GM19395 (cell line): ENCODE data around the gene SPATA21.
A peak's percentile ranks its signal among the peaks of the same experiment; 100 is the strongest.

ENCODE experiments used
- ATAC-seq: cut with Tn5 transposase; IDR thresholded peaks from one replicate; pipeline ENCODE4 v1.9.1; 2021; ENCODE audit warnings: mild to moderate bottlenecking, moderate library complexity; ENCODE audit not compliant: unreplicated experiment

Gene SPATA21

GRCh38 chr1:16351994-16352841, 85.0 kb downstream of the SPATA21 start, which contains the start of gene FBXO42:
FBXO42 (minus strand) TSS chr1:16352480; CDS start chr1:16315418, 37,062 bp downstream.
- ATAC-seq, result peak; percentile 85

DNA sequence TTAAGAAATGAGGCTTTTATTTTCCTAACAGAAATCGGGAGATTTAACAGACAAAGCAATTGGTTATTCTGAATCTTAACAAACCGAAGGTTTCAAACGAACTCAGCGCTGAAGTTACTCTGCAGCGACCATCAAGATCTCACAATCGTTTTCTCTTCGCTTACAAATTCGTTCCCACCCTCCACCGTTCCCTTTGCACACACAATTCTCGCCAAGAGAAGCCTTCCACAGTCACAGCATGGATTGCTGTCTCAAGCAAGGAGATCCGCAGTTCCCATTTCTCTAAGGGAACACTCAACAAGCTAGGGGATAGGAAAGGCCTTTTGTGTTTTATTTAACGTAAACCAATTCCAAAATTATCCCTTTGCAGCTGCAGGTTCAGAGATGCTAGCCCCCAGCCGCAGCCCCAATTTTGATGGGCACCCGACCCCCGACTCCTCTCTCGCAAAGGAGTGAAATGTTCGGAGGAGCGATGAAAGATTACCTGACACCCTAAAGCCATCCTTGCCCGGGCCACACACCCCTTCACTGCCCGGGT, 85.7 kb downstream of the SPATA21 start:
- ATAC-seq, result no peak

DNA sequence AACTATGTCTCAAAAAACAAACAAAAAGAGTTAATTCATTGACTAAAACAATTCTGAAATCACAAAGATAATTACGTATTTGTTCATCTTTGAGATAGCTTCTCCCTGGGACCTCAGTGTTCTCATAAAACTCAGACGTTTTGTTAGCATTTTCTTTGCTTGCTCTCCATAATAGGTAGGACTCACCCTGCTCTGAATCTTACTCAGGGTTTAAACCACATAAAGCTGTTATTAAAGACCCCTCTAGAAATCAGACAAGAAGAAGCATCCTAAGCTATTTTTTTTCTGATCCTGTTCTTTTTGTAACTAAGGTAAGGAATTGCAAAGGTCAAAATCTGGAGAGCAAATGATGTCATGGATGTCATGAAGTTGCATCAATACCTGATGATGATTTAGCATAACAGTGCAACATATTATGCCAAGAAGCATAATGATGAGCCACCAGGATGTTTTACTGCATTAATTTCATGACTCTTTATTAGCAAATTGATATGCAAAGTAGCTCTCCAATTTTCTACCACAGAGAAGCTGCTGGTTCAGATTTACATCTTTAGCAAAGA, 87.3 kb downstream of the SPATA21 start:
- no peak for ATAC-seq
